GM19043 (cell line): ENCODE data around the gene EGFL6.
"Not testable (repeated sequence)": the region's sequence is repeated elsewhere in the genome, so short reads cannot be mapped to it uniquely, and the experiment has no call there.

Experiments used
- ATAC-seq: cut with Tn5 transposase; IDR thresholded peaks from one replicate; pipeline ENCODE4 v1.9.1; 2021; ENCODE audit warnings: low read depth; ENCODE audit not compliant: unreplicated experiment

The EGFL6 gene

GRCh38 chrX:13649838-13650237, 80.4 kb downstream of the EGFL6 start:
- no peak for ATAC-seq

- no peak for ATAC-seq
Observed at GRCh38 chrX:13650318-13650717, 80.9 kb downstream of the EGFL6 start.

- ATAC-seq: no peak
Observed at GRCh38 chrX:13651150-13651549, 81.7 kb downstream of the EGFL6 start.

- ATAC-seq: no peak
Observed at GRCh38 chrX:13652287-13652793, 82.9 kb downstream of the EGFL6 start.

GRCh38 chrX:13652850-13653693, 83.7 kb downstream of the EGFL6 start, which contains the start of gene TCEANC:
TSS of gene TCEANC (plus strand) at chrX:13653141. CDS start at chrX:13662509, 9,368 bp downstream.
- ATAC-seq: peak; percentile 90

GRCh38 chrX:13654116-13654515, 84.7 kb downstream of the EGFL6 start:
- ATAC-seq: no peak

GRCh38 chrX:13655674-13656073, 86.3 kb downstream of the EGFL6 start:
- ATAC-seq: no peak

- ATAC-seq: no peak
Observed at GRCh38 chrX:13658602-13659001, 89.2 kb downstream of the EGFL6 start.

GRCh38 chrX:13659063-13659462, 89.7 kb downstream of the EGFL6 start:
- no peak for ATAC-seq

- ATAC-seq: peak; percentile 30
Observed at GRCh38 chrX:13661735-13662288, 92.4 kb downstream of the EGFL6 start.

GRCh38 chrX:13662355-13662791, 93.0 kb downstream of the EGFL6 start:
- ATAC-seq: peak; percentile 48

- ATAC-seq: no peak
Observed at GRCh38 chrX:13664020-13664419, 94.6 kb downstream of the EGFL6 start.

- ATAC-seq: no peak
Observed at GRCh38 chrX:13666836-13667235, 97.4 kb downstream of the EGFL6 start.

GRCh38 chrX:13667919-13668318, 98.5 kb downstream of the EGFL6 start:
- ATAC-seq: no peak

GRCh38 chrX:13669246-13669737, 99.9 kb downstream of the EGFL6 start:
- peak; percentile 61 for ATAC-seq

GRCh38 chrX:13669755-13670154, 100.4 kb downstream of the EGFL6 start:
- not testable (repeated sequence) for ATAC-seq

GRCh38 chrX:13670197-13670596, 100.8 kb downstream of the EGFL6 start:
- ATAC-seq: no peak

- ATAC-seq: no peak
Observed at GRCh38 chrX:13673016-13673415, 103.6 kb downstream of the EGFL6 start.

GRCh38 chrX:13676885-13677284, 107.5 kb downstream of the EGFL6 start:
- no peak for ATAC-seq

- ATAC-seq: not testable (repeated sequence)
Observed at GRCh38 chrX:13679700-13680099, 110.3 kb downstream of the EGFL6 start.

GRCh38 chrX:13681595-13681994, 112.2 kb downstream of the EGFL6 start:
- ATAC-seq: no peak
